Posterior vena cava (tissue), 2 donors: ENCODE results near the gene NDUFV3. TPM values are rescaled to one million over a fixed set of nuclear protein-coding genes. Genes with fewer than 3 reads are reported as not detected.
"Not testable (repeated sequence)": the region's sequence is repeated elsewhere in the genome, so short reads cannot be mapped to it uniquely, and the experiment has no call there.

Source experiments
- DNase-seq: peaks from one replicate; pipeline ENCODE4 v3.0.0-alpha.2; 2020; ENCODE audit warnings: low spot score
- intact Hi-C, 2 donors: fragments of 100-400 bp; cut with DNase I; formaldehyde crosslinking; loops; one replicate each; pipeline versions ENCODE4 v1.14.1 to v1.14.2; 2022 to 2023
- long read RNA-seq, 2 donors: library from polyadenylated mRNA; unstranded; transcript quantifications; one replicate each; pipeline ENCODE4 v2.0.0, GENCODE V29; 2020 to 2021
- total RNA-seq, 2 donors: library from RNA; stranded (reverse); fragmentation: NEBNext Ultra II Directional; extraction: Animal tissue kit (Norgen Biotek cat#: 25700); gene quantifications; one replicate each; pipeline ENCODE4 v1.2.1, GENCODE V29; 2021
- donor health status: DM: yes; HTN: yes; CAD: no.
- donor health status: DM: yes; HTN: yes; CAD: no.

Gene NDUFV3
- total RNA-seq: 10 to 100 TPM; 26.1 to 39.0 TPM
- long read RNA-seq, donor 1, full-length matches to known transcripts: 9 of 13 reads
- long read RNA-seq, donor 1, partial matches to known transcripts: 1 of 13 reads
- long read RNA-seq, donor 1, other reads (novel, unspliced or antisense): 3 of 13 reads
- long read RNA-seq, donor 2, full-length matches to known transcripts: 96 of 109 reads
- long read RNA-seq, donor 2, partial matches to known transcripts: 5 of 109 reads
- long read RNA-seq, donor 2, other reads (novel, unspliced or antisense): 8 of 109 reads

DNA sequence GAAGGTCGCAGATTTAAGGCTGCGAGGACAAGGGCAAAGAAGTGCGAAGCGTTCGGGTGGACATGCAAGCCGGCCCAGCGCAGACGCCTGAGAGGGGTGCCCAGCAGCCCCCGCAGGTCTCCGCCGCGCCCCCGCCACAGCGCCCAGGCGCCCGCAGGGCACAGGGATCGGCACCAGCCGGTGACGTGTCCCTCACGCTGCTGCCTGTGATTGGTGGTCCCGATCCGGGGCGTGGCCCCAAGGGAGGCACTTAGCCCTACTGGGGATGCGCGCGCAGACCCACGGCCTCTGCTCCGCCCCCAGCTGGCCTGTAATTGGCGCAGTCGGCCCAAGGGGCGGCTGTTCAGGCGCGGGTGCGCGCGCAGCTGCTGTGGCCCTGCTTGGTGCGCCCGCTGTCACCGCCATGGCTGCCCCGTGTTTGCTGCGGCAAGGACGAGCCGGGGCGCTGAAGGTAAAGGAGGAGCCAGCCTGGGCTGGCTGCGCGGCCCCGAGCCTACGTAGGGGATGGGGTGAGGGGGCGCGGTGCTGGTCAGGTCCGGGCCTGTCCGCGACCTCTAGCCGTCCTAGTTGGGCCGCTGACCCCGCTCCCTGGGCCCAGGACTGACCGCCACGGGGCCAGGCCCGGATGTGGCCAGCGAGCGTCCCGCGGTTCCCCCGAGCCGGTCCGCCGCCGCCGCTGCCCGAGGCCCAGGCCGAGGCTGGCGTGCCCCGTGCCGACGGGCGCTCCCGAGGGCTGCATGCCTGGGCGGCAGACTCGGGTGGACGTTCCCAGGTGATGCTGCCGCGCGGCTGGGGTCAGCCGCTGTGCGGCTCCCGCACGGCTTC, at the start of gene NDUFV3:
Gene NDUFV3 (plus strand): TSS at position 379 of the 825 bp plus-strand sequence. CDS start 25 bp downstream, at position 404.
- intact Hi-C loops: no loop called here
- peak; percentile 100 for DNase-seq

DNA sequence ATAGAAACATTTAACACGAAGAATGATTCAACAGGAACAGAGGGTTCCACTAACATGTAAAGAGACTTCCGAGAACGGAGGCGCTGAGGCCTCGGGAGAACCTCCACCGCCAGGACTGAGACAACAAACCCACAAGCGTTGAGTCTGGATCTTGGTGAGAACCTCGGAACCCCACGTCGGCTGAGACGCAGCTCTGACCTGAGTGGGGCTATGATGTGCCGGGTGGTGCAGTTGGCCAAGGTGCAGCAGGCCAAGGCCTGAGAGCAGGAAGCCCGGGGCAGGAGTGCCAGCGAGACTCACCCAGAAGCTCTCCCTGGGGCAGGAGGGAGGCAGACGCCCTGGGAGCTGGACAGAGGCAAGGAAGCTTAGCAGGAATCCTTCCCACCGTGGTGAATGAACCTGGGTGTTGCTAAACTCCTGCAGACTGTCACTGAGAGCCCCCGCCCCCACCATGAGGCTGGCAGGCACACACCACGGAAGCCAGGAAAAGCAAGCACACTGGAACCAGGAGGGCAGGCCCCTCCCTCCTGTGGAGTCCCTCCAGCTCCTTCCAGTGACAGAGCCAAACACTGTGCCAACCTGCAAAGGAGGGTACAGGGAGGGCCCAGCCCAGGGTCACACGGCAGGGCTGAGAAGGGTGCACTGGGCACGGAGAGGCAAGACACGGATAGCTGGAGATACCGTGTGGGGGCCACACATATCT, 48.5 kb upstream of the NDUFV3 start:
- intact Hi-C loops: no loop called here
- peak; percentile 68 for DNase-seq

DNA sequence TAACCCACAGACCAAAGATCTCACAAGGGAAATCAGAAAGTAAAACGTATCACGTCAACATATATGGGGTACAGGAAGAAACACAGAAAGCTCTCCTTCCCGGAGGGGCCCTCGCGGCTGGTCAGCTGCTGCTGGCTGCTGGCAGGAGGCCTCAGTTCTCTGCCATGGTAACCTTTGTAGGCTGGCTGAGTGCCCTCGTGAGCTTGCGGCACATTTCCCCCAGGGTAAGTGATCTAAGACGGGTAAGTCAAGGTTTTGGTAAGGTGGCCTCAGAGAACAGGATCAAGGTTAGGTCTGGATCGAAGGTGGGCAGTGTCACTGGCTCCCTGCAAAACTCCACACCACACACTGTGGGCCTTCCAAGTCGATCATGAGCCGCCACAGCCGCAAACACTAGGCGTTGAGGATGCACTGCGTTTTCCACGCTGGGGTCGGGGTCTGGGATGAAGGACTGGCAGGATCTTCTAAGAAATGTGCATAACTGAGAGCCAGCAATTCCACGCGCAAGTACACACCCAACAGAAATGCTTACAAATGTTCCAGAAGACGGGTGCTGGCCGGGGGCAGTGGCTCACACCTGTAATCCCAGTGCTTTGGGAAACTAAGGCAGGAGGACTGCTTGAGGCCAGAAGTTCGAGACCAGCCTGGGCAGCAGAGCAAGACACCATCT, 47.7 kb upstream of the NDUFV3 start:
- DNase-seq: peak; percentile 68
- intact Hi-C loops: no loop called here

GRCh38 chr21:42846221-42846620, 46.9 kb upstream of the NDUFV3 start:
- peak; percentile 60 for DNase-seq
- intact Hi-C loops: no loop called here

GRCh38 chr21:42847051-42847707, 45.9 kb upstream of the NDUFV3 start:
- DNase-seq: peak; percentile 74
- intact Hi-C loops: no loop called here

DNA sequence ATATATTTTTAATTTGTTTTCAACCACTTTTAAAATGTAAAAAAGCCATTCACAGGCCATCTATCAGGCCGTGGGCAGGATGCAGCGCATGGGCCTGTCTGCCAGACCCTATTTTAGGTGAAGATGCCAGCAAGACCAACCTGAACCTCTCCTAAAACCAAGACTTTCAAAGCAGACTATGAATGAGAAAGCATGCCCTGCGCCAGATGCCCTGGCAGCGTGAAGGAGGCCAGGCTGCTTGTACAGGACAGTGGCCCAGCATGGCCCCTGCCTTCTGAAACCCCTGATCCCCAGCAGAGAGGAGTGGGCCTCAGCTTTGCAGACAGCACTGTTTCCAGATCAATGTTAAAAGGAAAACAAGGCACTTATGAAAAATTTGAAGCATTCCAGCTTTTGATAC, 45.4 kb upstream of the NDUFV3 start:
- intact Hi-C loops: no loop called here
- DNase-seq: peak; percentile 38

DNA sequence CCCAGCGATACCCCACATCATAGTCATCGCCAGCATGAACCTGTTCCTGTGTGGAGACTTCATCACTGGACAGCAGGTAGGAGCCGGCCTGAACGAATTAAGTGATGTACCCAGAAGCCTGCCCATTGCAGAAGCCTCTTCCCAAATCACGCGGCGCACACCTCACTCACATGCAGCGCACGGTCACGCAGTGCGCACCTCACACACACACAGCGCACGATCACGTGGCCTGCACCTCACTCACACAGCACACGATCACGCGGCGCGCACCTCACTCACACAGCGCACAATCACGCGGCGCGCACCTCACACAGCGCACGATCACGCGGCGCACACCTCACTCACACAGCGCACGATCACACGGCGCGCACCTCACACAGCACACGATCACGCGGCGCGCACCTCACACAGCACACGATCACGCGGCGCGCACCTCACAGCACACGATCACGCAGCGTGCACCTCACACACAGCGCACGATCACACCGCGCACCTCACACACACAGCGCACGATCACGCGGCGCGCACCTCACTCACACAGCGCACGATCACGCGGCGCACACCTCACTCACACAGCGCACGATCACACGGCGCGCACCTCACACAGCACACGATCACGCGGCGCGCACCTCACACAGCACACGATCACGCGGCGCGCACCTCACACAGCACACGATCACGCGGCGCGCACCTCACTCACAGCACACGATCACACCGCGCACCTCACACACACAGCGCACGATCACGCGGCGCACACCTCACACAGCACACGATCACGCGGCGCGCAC, 44.8 kb upstream of the NDUFV3 start:
- intact Hi-C loops: not testable (repeated sequence)
- peak; percentile 32 for DNase-seq

GRCh38 chr21:42848932-42849758, 44.0 kb upstream of the NDUFV3 start:
- intact Hi-C loops: no loop called here
- DNase-seq: peak; percentile 71

GRCh38 chr21:42849759-42850412, 43.2 kb upstream of the NDUFV3 start:
- intact Hi-C loops: no loop called here
- no peak for DNase-seq

DNA sequence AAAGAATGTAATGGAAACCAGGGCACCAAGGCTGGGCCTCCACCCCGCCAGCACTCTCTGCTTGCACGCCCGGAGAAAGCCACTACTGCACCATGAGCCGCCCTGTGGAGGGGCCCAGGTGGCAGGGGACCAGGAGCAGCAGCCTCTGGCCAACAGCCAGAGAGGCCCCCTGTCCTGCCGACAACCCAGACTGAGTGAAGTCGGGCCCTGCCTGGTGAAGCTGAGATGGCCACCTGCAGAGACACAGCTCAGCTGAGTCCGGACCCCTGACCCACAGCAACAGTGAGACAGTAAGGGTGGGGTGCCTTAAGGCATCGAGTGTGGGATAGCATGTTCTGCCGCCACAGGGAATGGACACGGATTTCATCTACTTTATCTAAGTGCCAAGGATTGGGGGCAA, 42.6 kb upstream of the NDUFV3 start:
- intact Hi-C loops: no loop called here

GRCh38 chr21:42850866-42851391, 42.2 kb upstream of the NDUFV3 start:
- DNase-seq: no peak
- intact Hi-C loops: no loop called here

More for the DNA sequence above, 42.6 kb upstream of the NDUFV3 start:
- no peak for DNase-seq

DNA sequence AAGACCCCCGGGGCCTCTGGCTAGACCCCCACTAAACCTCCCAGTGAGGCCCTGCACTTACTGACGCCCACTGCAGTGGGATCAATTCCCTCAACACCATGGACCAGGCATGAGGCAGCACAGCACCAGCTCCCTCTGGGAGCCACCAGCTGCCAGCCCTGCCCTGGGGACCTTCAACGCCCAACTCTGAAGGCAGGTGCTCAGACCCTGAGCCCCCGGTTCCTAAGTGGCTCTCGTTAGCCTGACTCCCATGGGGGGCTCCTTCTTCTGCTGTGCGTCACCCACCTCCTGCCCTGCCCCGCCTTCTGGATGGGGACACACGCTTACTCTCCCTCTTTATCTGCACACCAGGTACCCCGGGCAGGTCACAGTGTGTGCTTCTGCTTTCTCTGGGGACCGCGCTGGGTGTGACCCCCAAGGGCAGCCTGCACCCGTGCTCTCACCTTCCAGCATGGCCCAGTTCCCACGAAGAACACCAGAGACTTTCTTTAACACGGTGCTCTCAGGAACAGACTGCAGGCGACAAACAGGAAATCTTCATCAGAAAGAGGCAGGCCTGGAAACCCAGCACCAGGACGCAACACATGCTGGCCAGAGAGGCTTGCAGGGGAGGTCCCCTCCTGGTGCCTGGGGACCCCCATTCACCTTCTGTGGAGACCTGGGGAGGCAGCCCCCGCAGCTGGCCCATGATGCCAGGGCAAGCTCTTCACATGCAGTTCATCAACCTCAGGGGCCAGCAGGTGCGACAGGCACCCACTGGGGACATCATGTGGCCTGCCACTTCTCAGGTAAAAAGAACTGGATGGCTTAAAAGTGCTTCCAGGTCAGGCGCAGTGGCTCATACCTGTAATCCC, 41.1 kb upstream of the NDUFV3 start:
- no peak for DNase-seq
- intact Hi-C loops: no loop called here

DNA sequence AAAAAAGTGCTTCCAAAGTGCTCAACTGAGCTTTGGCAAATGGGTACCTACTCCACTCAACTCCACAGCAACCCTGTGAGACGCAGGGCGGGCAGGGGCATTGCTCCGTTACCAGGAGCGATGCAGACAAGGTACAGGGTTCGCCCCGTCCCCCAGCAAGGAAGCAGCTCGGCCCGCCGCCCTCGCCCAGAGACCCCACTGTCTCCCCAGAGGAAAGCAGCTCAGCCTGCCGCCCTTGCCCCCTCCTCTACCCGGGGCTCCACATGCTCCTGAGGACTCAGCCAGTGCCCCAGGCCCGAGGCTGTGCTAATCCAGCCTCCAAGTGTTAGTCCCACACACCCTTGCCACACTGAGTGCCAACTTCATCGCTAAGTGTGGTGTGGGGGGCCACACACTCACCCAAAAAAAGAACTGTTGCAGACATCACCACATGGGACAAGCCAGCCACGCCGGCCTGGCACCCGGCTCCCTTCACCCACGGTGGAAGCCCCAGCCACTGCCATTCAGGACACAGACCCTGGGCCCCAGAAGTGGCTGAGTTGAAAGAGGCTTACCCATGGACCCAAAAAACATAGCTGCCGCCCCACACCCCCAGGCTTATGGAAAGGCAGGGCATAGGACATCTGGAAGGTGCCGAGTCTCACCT, 40.1 kb upstream of the NDUFV3 start:
- DNase-seq: no peak
- intact Hi-C loops: no loop called here

GRCh38 chr21:42853621-42854020, 39.5 kb upstream of the NDUFV3 start:
- DNase-seq: no peak
- intact Hi-C loops: no loop called here

GRCh38 chr21:42854246-42855010, 38.7 kb upstream of the NDUFV3 start:
- DNase-seq: no peak
- intact Hi-C loops: no loop called here
